Spleen (tissue), 11 donors: Measurements from ENCODE around the gene DENND1A. TPM values are rescaled to one million over a fixed set of nuclear protein-coding genes. Genes with fewer than 3 reads are reported as not detected.
"Not testable (repeated sequence)": the region's sequence is repeated elsewhere in the genome, so short reads cannot be mapped to it uniquely, and the experiment has no call there.

Source experiments
- DNase-seq: peaks from one replicate; pipeline ENCODE4 v3.0.0-alpha.2; 2020
- H3K27ac ChIP-seq, 8 donors: fragments of 200-600 bp; sonication (generic) in 7 of 8; 1 replicate in 4 of 8; 2 replicates in 4 of 8; pipeline versions ENCODE4 v1.5.0 to v1.8.0; 2016 to 2021; ENCODE audit warnings: inconsistent platforms in 4 of 8, mild to moderate bottlenecking in 4 of 8, moderate library complexity in 1 of 8
- H3K27me3 ChIP-seq, 7 donors: fragments of 200-600 bp; sonication (generic) in 6 of 7; replicated peaks in 1 of 7; 1 replicate in 4 of 7; 2 replicates in 3 of 7; pipeline versions ENCODE4 v1.5.0 to v1.8.0; 2016 to 2021; ENCODE audit warnings: inconsistent platforms in 3 of 7, mild to moderate bottlenecking in 1 of 7
- H3K36me3 ChIP-seq, 6 donors: fragments of 200-600 bp; sonication (generic) in 5 of 6; 1 replicate in 4 of 6; 2 replicates in 2 of 6; pipeline versions ENCODE4 v1.5.0 to v1.8.0; 2016 to 2021; ENCODE audit warnings: inconsistent platforms in 2 of 6
- H3K4me1 ChIP-seq, 6 donors: fragments of 200-600 bp; sonication (generic) in 5 of 6; 1 replicate in 3 of 6; 2 replicates in 3 of 6; pipeline versions ENCODE4 v1.5.0 to v1.8.0; 2016 to 2021; ENCODE audit warnings: inconsistent platforms in 3 of 6
- H3K4me3 ChIP-seq, 8 donors: fragments of 200-600 bp; sonication (generic) in 7 of 8; 1 replicate in 4 of 8; 2 replicates in 4 of 8; pipeline versions ENCODE4 v1.5.0 to v1.8.0; 2016 to 2021; ENCODE audit warnings: inconsistent platforms in 4 of 8, mild to moderate bottlenecking in 4 of 8, moderate library complexity in 2 of 8
- H3K9me3 ChIP-seq, 8 donors: fragments of 200-600 bp; sonication (generic) in 7 of 8; 1 replicate in 4 of 8; 2 replicates in 4 of 8; pipeline versions ENCODE4 v1.5.0 to v1.8.0; 2016 to 2021; ENCODE audit warnings: inconsistent platforms in 4 of 8
- POLR2A ChIP-seq, 3 donors: fragments of 450-650 bp; IDR thresholded peaks; one replicate each; pipeline ENCODE4 v1.5.1; 2017; ENCODE audit warnings: antibody characterized with exemption in 3 of 3, mild to moderate bottlenecking in 1 of 3
- POLR2AphosphoS5 ChIP-seq, 3 donors: sonication (generic); formaldehyde crosslinking; IDR thresholded peaks; one replicate each; pipeline ENCODE4 v1.5.1; 2017; ENCODE audit warnings: antibody characterized with exemption in 3 of 3
- WGBS, 5 donors: extraction: QIAGEN DNeasy Blood & Tissue Kit in 3 of 5; methylation state at CpG; one replicate each; pipeline versions ENCODE4 v1.1.5 to v1.1.7; 2013 to 2018; 5-methylcytosine and 5-hydroxymethylcytosine counted together
- intact Hi-C: fragments of 100-400 bp; cut with DNase I; formaldehyde crosslinking; loops from one replicate; pipeline ENCODE4 v1.15.0; 2023; ENCODE audit warnings: low total_unique reads
- polyA plus RNA-seq, 3 donors: library from polyadenylated mRNA; stranded (reverse); fragments of 200-250 nt; gene quantifications; one replicate each; pipeline ENCODE4 v1.2.1, GENCODE V29; 2013
- total RNA-seq, 7 donors: library from RNA; depleted of rRNA in 3 of 7; stranded (reverse); fragments of >200 nt in 3 of 7; fragmentation: NEBNext Ultra II Directional in 4 of 7; extraction: Animal tissue kit (Norgen Biotek cat#: 25700) in 4 of 7; gene quantifications; one replicate each; pipeline versions ENCODE4 v1.1.0 to v1.2.1, GENCODE V29; 2016 to 2021
- TF ChIP-seq, protein P1 (sequence below), 11 experiments: fragments of 200-600 bp in 7 of 11; fragments of 450-650 bp in 4 of 11; sonication (generic) in 4 of 11; IDR thresholded peaks in 8 of 11; conservative IDR thresholded peaks in 3 of 11; 1 replicate in 7 of 11; 2 replicates in 4 of 11; pipeline versions ENCODE4 v1.4.0 to v1.8.0; 2016 to 2021; ENCODE audit warnings: antibody characterized with exemption in 11 of 11, inconsistent platforms in 4 of 11, mild to moderate bottlenecking in 1 of 11
- donor health status: healthy with polysubstance abuse.
- donor health status: DM: no; HTN: no; CAD: no; lungs with moderate emphysema.
- donor health status: DM: no; HTN: no; CAD: no.
- donor health status: Bipolar disorder and iron deficiency.
- donor health status: healthy.
- donor health status: DM: no; HTN: no; CAD: no.
- donor health status: DM: yes; HTN: yes; CAD: no.

The DENND1A gene
- total and polyA plus RNA-seq, 10 donors = 5.4 to 59.3 (median 48.8) TPM

DNA sequence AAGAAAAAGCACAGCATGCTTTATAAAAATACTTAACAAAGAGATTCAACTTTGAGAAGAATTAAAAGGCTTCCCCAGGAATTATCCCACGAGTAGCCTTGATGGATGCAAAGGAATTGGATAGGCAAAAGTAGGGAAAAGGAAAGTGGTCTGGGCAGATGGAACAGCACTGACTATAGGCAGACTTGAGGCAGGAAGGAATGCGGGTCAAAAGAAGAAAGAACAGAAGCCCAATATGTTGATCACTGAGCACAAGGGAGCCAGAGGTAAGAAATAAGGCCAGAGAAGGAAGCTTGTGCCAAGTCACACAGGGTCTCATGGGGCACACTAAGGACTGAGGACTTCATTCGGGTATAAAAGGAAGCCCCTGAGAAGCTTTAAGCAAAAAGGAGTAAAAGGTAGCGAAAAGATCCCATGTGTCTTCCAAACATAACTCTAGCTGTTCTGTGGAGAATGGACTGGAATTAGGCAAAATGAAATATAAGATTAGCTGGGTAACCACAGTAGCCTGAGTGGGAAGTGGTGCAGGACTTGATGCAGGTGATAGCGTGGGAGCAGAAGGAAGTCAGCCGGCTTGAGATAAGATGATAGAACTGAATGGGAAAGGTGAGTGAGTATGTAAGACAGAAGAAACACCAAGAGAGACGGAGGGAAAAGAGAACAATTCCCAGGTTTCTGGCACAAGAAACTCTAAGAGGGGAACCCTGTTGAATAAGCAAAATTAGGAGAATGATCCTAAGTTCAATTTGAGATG lies 106.6 kb downstream of the DENND1A start:
- Histone ChIP-seq H3K9me3 (peaks cover 3 to 18% (median 12%) of the 10 kb centered on the region in 8 donors), H3K4me3 (no peak overlapping the region), H3K27me3 (no peaks in the 10 kb centered on the region), H3K27ac (no peak overlapping the region), H3K36me3 (peaks cover 0 to 8% (median 0%) of the 10 kb centered on the region in 6 donors), H3K4me1 (no peaks in the 10 kb centered on the region)
- intact Hi-C loops = no loop called here
- TF ChIP-seq POLR2A (IDR thresholded peaks at IDR 0.05) (no peak), POLR2AphosphoS5 (IDR thresholded peaks at IDR 0.05) (no peak)
- TF ChIP-seq, protein P1, sequence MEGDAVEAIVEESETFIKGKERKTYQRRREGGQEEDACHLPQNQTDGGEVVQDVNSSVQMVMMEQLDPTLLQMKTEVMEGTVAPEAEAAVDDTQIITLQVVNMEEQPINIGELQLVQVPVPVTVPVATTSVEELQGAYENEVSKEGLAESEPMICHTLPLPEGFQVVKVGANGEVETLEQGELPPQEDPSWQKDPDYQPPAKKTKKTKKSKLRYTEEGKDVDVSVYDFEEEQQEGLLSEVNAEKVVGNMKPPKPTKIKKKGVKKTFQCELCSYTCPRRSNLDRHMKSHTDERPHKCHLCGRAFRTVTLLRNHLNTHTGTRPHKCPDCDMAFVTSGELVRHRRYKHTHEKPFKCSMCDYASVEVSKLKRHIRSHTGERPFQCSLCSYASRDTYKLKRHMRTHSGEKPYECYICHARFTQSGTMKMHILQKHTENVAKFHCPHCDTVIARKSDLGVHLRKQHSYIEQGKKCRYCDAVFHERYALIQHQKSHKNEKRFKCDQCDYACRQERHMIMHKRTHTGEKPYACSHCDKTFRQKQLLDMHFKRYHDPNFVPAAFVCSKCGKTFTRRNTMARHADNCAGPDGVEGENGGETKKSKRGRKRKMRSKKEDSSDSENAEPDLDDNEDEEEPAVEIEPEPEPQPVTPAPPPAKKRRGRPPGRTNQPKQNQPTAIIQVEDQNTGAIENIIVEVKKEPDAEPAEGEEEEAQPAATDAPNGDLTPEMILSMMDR (IDR thresholded peaks at IDR 0.05 in 8 of 11, conservative IDR thresholded peaks at IDR 0.05 in 3 of 11) = no peak
- DNase-seq = no peak
- WGBS, 5 donors = 62 to 76% (median 71%) methylated on average over 7 of the region's 7 CpGs

DNA sequence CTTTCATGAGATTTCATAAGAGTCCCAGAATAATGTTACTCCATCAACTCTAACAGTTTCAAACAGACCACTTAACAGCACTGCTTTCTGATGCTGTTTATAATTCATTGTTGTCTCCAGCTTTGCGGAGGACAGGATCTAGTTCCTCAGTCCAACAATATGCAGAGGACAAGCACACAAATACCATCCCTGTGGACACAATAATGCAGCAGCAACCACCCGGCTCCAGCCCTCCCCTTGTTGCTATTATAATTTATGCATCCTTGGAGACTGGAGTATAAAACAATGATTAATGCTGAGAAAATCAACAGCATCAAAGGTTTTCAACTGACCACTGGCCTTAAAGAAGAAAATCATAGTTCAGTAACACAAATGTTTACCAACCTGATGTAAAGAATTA lies 108.3 kb downstream of the DENND1A start:
- no peak for DNase-seq
- 71 to 87% (median 83%) methylated on average over 2 of the region's 2 CpGs for WGBS, 5 donors

DNA sequence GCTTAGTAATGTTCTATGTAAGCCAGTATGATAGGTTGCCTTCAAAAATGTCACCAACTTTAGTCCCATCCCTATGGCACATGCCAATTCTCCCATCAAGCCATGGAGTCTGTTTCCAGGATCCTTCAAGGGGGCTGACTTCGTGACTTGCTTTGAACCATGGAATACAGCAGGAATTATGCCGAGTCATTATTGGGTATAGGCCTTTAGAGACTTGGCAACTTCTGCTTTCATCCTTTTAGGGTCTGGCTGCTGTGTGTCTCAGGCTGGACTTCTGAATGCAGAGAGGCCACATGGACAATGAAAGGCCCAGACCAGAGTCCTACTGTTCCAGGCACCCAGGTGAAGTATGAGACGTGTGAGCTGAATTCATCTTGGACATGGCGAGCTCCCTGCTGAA lies 109.8 kb downstream of the DENND1A start:
- Histone ChIP-seq H3K4me3 (no peak overlapping the region), H3K27ac (no peak overlapping the region), H3K36me3 (no peaks in the 10 kb centered on the region), H3K4me1 (peaks cover 0 to 4% (median 0%) of the 10 kb centered on the region in 6 donors), H3K9me3 (no peaks in the 10 kb centered on the region), H3K27me3 (no peaks in the 10 kb centered on the region)
- no peak for DNase-seq
- intact Hi-C loops = no loop called here
- no peak for TF ChIP-seq POLR2A (IDR thresholded peaks at IDR 0.05)
- 80 to 89% (median 84%) methylated on average over 4 of the region's 4 CpGs for WGBS, 5 donors

More for the DNA sequence above, 108.3 kb downstream of the DENND1A start:
- H3K9me3 ChIP-seq = peaks cover 0 to under 1% (median 0%) of the 10 kb centered on the region in 8 donors
- no peaks in the 10 kb centered on the region for H3K36me3 ChIP-seq
- intact Hi-C loops = no loop called here
- no peak overlapping the region for H3K4me3 ChIP-seq
- no peaks in the 10 kb centered on the region for H3K4me1 ChIP-seq
- TF ChIP-seq POLR2AphosphoS5 (IDR thresholded peaks at IDR 0.05) = no peak
- no peaks in the 10 kb centered on the region for H3K27me3 ChIP-seq
- no peak overlapping the region for H3K27ac ChIP-seq

DNA sequence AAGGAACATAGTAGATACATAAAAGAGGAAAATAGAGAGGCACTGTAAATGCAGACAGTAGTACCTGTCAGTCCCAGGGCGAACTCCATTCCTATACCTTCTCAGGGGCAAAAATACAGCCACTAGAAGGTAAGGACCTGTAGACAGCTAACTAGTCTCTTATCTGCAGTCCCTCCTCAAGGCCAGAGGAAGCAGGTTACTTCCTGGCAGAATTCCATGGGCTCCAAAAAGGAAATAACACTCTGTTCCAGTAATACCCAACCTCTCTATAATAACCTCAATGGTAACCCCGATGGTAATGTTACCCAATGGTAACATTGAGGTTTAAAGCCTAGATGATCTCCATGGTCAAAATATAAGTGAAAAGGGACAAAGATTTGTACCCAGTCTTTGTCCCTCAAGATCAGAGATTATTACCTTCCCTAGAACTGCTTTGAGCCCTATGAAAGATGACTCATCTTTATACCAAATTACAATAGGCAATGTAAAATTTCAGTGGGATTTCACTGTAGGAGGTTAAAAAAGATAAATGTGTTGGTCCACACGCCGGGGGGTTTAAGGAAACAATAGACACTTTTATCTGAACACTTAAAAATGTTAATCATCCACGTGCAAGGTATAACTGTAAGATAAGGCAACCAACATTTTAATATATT lies 113.0 kb downstream of the DENND1A start:
- H3K4me3 ChIP-seq = peak overlapping the region in 4 of 8 donors; percentile 4 to 47 (median 18)
- WGBS, 5 donors = 67 to 76% (median 70%) methylated on average over 5 of the region's 5 CpGs
- peak overlapping the region; percentile 16 to 73 (median 67) for H3K27ac ChIP-seq
- H3K9me3 ChIP-seq = no peaks in the 10 kb centered on the region
- intact Hi-C loops = no loop called here
- DNase-seq = no peak
- no peaks in the 10 kb centered on the region for H3K36me3 ChIP-seq
- H3K4me1 ChIP-seq = peaks cover 0 to 21% (median 5%) of the 10 kb centered on the region in 6 donors
- no peaks in the 10 kb centered on the region for H3K27me3 ChIP-seq
- TF ChIP-seq, protein P1 (IDR thresholded peaks at IDR 0.05 in 8 of 11, conservative IDR thresholded peaks at IDR 0.05 in 3 of 11) = no peak
- TF ChIP-seq POLR2A (IDR thresholded peaks at IDR 0.05) (no peak), POLR2AphosphoS5 (IDR thresholded peaks at IDR 0.05) (peak in 1 of 3 donors; percentile 63)

DNA sequence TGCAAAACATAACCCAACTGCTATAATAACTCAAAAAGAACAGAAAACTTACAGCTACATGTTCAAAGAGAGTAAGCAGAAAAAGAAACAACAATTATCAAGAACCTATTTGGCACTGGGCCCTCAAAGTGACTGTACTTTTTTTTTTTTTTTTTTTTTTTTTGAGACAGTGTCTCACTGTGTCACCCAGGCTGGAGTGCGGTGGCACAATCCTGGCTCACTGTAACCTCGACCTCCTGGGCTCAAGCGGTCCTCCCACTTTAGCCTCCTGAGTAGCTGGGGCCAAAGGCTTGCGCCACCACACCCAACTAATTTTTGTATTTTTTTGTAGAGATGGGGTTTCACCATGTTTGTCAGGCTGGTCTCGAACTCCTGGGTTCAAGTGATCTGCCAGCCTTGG lies 114.1 kb downstream of the DENND1A start:
- WGBS, 5 donors = 74 to 85% (median 80%) methylated on average over 5 of the region's 5 CpGs
- H3K36me3 ChIP-seq, H3K27me3 ChIP-seq, H3K9me3 ChIP-seq, DNase-seq, intact Hi-C loops: not testable (repeated sequence)
- peak overlapping the region in 7 of 8 donors; percentile 44 to 73 (median 69) for H3K27ac ChIP-seq
- TF ChIP-seq POLR2AphosphoS5 (IDR thresholded peaks at IDR 0.05) = peak in 1 of 3 donors; percentile 33
- peak overlapping the region in 5 of 8 donors; percentile 4 to 47 (median 9) for H3K4me3 ChIP-seq
- peaks cover 0 to 21% (median 5%) of the 10 kb centered on the region in 6 donors for H3K4me1 ChIP-seq
